CD14-positive monocyte (primary cell): Measurements from ENCODE around the gene ZNF576. TPM values are rescaled to one million over a fixed set of nuclear protein-coding genes. Genes with fewer than 3 reads are reported as not detected.

Experiments used
- DNase-seq, 3 donors: peaks; one replicate each; pipeline ENCODE4 v3.0.0-alpha.2; 2011 to 2022
- H2AFZ ChIP-seq: 2 replicates; pipeline ENCODE4 v1.6.0; 2012; ENCODE audit warnings: mild to moderate bottlenecking, low read depth, low read length, inconsistent platforms; ENCODE audit not compliant: insufficient read depth, poor library complexity, severe bottlenecking
- H3K27ac ChIP-seq, 2 donors: 1 replicate in 1 of 2; 2 replicates in 1 of 2; pipeline ENCODE4 v1.5.1; 2012 to 2013; ENCODE audit warnings: low read length in 2 of 2, control low read depth in 1 of 2, inconsistent platforms in 1 of 2, low read depth in 1 of 2, mild to moderate bottlenecking in 1 of 2
- H3K27me3 ChIP-seq, 2 donors: one replicate each; pipeline versions ENCODE4 v1.6.0 to v1.6.1; 2011 to 2013; ENCODE audit warnings: low read length in 2 of 2; ENCODE audit not compliant: control insufficient read depth in 2 of 2, insufficient read depth in 2 of 2
- H3K36me3 ChIP-seq, 2 donors: replicated peaks in 1 of 2; 1 replicate in 1 of 2; 2 replicates in 1 of 2; pipeline versions ENCODE4 v1.5.1 to v1.6.1; 2012 to 2013; ENCODE audit warnings: low read length in 2 of 2, control low read depth in 1 of 2, inconsistent platforms in 1 of 2, mild to moderate bottlenecking in 1 of 2; ENCODE audit not compliant: insufficient read depth in 2 of 2, control insufficient read depth in 1 of 2
- H3K4me1 ChIP-seq, 2 donors: 1 replicate in 1 of 2; 2 replicates in 1 of 2; pipeline versions ENCODE4 v1.5.1 to v1.6.1; 2012 to 2013; ENCODE audit warnings: low read length in 2 of 2, control low read depth in 1 of 2, inconsistent platforms in 1 of 2, mild to moderate bottlenecking in 1 of 2, moderate library complexity in 1 of 2; ENCODE audit not compliant: insufficient read depth in 2 of 2, control insufficient read depth in 1 of 2
- H3K4me2 ChIP-seq: replicated peaks from 2 replicates; pipeline ENCODE3; 2012; ENCODE audit warnings: low read length, moderate library complexity, mild to moderate bottlenecking; ENCODE audit not compliant: poor library complexity, severe bottlenecking; ENCODE audit errors: extremely low read depth
- H3K4me3 ChIP-seq, 3 experiments: fragments of 200-600 bp in 1 of 3; sonication (generic) in 1 of 3; replicated peaks in 1 of 3; 1 replicate in 2 of 3; 2 replicates in 1 of 3; pipeline ENCODE4 v1.5.1; 2011 to 2013; ENCODE audit warnings: low read length in 3 of 3, mild to moderate bottlenecking in 3 of 3, control low read depth in 2 of 3, low read depth in 2 of 3, inconsistent platforms in 1 of 3, moderate library complexity in 1 of 3
- H3K79me2 ChIP-seq: 2 replicates; pipeline ENCODE4 v1.6.0; 2012; ENCODE audit warnings: mild to moderate bottlenecking, control low read depth, inconsistent platforms, low read length, moderate library complexity; ENCODE audit not compliant: insufficient read depth
- H3K9ac ChIP-seq: 2 replicates; pipeline ENCODE4 v1.6.0; 2017; ENCODE audit warnings: low read length, mild to moderate bottlenecking; ENCODE audit not compliant: insufficient read depth, poor library complexity, severe bottlenecking
- H3K9me3 ChIP-seq, 2 donors: replicated peaks in 1 of 2; 1 replicate in 1 of 2; 2 replicates in 1 of 2; pipeline versions ENCODE4 v1.5.1 to v1.6.1; 2012 to 2013; ENCODE audit warnings: low read length in 2 of 2, control low read depth in 1 of 2; ENCODE audit not compliant: control insufficient read depth in 1 of 2, insufficient read depth in 1 of 2
- H4K20me1 ChIP-seq: 2 replicates; pipeline ENCODE4 v1.6.0; 2012; ENCODE audit warnings: mild to moderate bottlenecking, low read length, control low read depth, moderate library complexity; ENCODE audit not compliant: insufficient read depth
- H3K27ac Mint-ChIP-seq, 7 donors: one replicate each; pipeline ENCODE4 v1.8.0; 2020; ENCODE audit warnings: mild to moderate bottlenecking in 7 of 7, mixed read lengths in 7 of 7, moderate library complexity in 6 of 7, inconsistent platforms in 2 of 7
- H3K27me3 Mint-ChIP-seq, 3 donors: one replicate each; pipeline ENCODE4 v1.8.0; 2021 to 2022; ENCODE audit warnings: low read depth in 3 of 3, mild to moderate bottlenecking in 3 of 3, mixed read lengths in 3 of 3, moderate library complexity in 3 of 3, inconsistent platforms in 1 of 3
- H3K36me3 Mint-ChIP-seq, 2 donors: one replicate each; pipeline ENCODE4 v1.8.0; 2020; ENCODE audit warnings: mixed read lengths in 2 of 2, inconsistent platforms in 1 of 2, mild to moderate bottlenecking in 1 of 2
- H3K4me1 Mint-ChIP-seq: one replicate; pipeline ENCODE4 v1.8.0; 2020; ENCODE audit warnings: mild to moderate bottlenecking, mixed read lengths
- H3K4me3 Mint-ChIP-seq, 2 donors: one replicate each; pipeline ENCODE4 v1.8.0; 2020; ENCODE audit warnings: mild to moderate bottlenecking in 2 of 2, mixed read lengths in 2 of 2, moderate library complexity in 1 of 2
- H3K9me3 Mint-ChIP-seq, 7 donors: one replicate each; pipeline ENCODE4 v1.8.0; 2020 to 2022; ENCODE audit warnings: mixed read lengths in 7 of 7, mild to moderate bottlenecking in 6 of 7, moderate library complexity in 6 of 7, inconsistent platforms in 2 of 7
- WGBS: methylation state at CpG from one replicate; pipeline ENCODE4 v1.1.5; 2013; ENCODE audit warnings: missing lambda C conversion rate; ENCODE audit not compliant: insufficient coverage; 5-methylcytosine and 5-hydroxymethylcytosine counted together
- intact Hi-C, 2 donors: fragments of 100-400 bp; cut with micrococcal nuclease; formaldehyde crosslinking; loops; one replicate each; pipeline versions ENCODE4 v1.15.0 to v1.15.1; 2023
- polyA plus RNA-seq, 3 donors: library from polyadenylated mRNA; depleted of rRNA in 1 of 3; unstranded in 2 of 3; stranded (reverse) in 1 of 3; fragments of 300-500 nt in 2 of 3; fragments of >200 nt in 1 of 3; fragmentation: Illumina TruSeq in 2 of 3; gene quantifications; 1 replicate in 2 of 3; 2 replicates in 1 of 3; pipeline ENCODE4 v1.2.3, GENCODE V29; 2012 to 2021
- TF ChIP-seq, protein P1 (sequence below): fragments of 200-600 bp; IDR thresholded peaks from one replicate; pipeline ENCODE4 v1.8.0; 2022; ENCODE audit warnings: antibody characterized with exemption, mild to moderate bottlenecking

The ZNF576 gene
- polyA plus RNA-seq, 3 donors: 3.6 to 8.4 (median 7.2) TPM

DNA sequence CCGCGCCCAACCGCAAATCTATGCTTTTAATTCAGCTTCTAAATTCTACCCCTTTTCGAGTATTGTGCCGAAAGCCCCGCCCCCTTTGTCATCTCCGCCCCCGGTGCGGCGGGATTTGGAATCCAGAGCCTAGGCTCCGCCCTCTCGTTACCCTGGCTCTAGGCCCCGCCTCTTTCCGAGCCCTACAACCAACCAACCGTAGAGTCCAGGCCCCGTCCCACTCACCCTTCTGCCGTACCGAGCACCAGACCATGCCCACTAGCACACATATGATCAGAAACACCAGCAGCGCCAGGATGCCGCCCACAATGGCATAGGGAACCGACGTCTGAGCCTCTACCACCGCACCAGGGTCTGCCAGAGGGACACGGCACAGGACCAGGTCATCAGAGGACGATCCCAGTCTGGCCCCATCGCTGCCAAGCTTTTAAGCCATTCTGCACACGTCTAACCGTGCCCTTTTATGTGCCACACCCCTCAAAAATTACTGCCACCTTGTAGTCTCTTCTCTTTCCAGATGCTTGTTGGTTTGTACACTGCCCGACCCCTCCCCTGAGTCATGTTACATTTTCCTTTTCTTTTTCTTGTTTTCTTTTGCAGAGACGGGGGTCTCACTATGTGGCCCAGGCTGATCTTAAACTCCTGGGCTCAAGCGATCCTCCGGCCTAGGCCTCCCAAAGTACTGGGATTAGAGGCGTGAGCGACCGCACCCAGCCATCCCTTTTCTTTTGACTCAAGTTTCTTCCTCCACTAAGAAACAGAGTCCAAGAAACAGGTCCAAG is 27.7 kb downstream of the ZNF576 start:
- DNase-seq: no peak
- Histone ChIP-seq H3K27ac (no peak overlapping the region), H3K36me3 (no peaks in the 10 kb centered on the region), H3K27me3 (peaks cover 0 to 17% of the 10 kb centered on the region in 2 donors), H3K4me3 (no peak overlapping the region), H2AFZ (no peak overlapping the region), H3K9me3 (no peaks in the 10 kb centered on the region), H3K9ac (no peak overlapping the region), H3K4me1 (peaks cover 11 to 13% of the 10 kb centered on the region in 2 donors), H4K20me1 (peaks cover 5% of the 10 kb centered on the region), H3K79me2 (peaks cover 6% of the 10 kb centered on the region), H3K4me2 (no peak overlapping the region)
- Mint-ChIP-seq H3K36me3 (no peaks in the 10 kb centered on the region), H3K4me3 (peak overlapping the region; percentile 4 to 31), H3K4me1 (peaks cover 24% of the 10 kb centered on the region), H3K9me3 (peaks cover 1 to 13% (median 5%) of the 10 kb centered on the region in 7 donors), H3K27me3 (peaks cover 16 to 34% (median 29%) of the 10 kb centered on the region in 3 donors), H3K27ac (no peak overlapping the region)
- TF ChIP-seq, protein P1, sequence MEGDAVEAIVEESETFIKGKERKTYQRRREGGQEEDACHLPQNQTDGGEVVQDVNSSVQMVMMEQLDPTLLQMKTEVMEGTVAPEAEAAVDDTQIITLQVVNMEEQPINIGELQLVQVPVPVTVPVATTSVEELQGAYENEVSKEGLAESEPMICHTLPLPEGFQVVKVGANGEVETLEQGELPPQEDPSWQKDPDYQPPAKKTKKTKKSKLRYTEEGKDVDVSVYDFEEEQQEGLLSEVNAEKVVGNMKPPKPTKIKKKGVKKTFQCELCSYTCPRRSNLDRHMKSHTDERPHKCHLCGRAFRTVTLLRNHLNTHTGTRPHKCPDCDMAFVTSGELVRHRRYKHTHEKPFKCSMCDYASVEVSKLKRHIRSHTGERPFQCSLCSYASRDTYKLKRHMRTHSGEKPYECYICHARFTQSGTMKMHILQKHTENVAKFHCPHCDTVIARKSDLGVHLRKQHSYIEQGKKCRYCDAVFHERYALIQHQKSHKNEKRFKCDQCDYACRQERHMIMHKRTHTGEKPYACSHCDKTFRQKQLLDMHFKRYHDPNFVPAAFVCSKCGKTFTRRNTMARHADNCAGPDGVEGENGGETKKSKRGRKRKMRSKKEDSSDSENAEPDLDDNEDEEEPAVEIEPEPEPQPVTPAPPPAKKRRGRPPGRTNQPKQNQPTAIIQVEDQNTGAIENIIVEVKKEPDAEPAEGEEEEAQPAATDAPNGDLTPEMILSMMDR: no peak
- 90% methylated on average over 32 of the region's 35 CpGs for WGBS
- intact Hi-C loops: no loop called here

DNA sequence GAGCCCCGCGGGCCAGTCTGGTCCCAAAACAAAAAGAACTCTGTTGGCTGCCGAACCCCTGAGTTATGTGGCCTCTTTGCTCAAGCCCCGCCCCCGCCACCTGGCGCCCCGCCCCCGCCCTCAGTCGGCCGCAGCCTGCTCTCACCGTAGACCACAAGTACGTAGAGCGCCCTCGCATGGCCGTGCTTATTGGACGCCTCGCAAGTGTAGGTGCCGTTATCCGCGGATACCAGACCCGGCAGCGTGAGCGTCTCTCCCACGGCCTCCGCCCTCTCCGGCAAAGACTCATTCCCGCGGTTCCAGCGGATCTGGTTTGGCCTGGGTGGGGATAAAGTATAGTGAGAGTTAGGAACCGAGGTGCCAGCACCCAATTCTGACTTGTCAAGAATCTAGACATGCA is 28.5 kb downstream of the ZNF576 start:
- H3K4me2 ChIP-seq: no peak overlapping the region
- Mint-ChIP-seq H3K9me3 (peaks cover 1 to 13% (median 5%) of the 10 kb centered on the region in 7 donors), H3K4me1 (peaks cover 19% of the 10 kb centered on the region), H3K27ac (no peak overlapping the region), H3K4me3 (peak overlapping the region in 1 of 2 donors; percentile 30), H3K36me3 (no peaks in the 10 kb centered on the region), H3K27me3 (peaks cover 17 to 34% (median 27%) of the 10 kb centered on the region in 3 donors)
- H3K79me2 ChIP-seq: peaks cover 6% of the 10 kb centered on the region
- H3K4me1 ChIP-seq: peaks cover 5 to 10% of the 10 kb centered on the region in 2 donors
- TF ChIP-seq, protein P1: peak; percentile 45
- no peaks in the 10 kb centered on the region for H3K9me3 ChIP-seq
- intact Hi-C loops: no loop called here
- no peak overlapping the region for H2AFZ ChIP-seq
- WGBS: under 1% methylated on average over 20 of the region's 30 CpGs
- peaks cover 5% of the 10 kb centered on the region for H4K20me1 ChIP-seq
- peaks cover 0 to 17% of the 10 kb centered on the region in 2 donors for H3K27me3 ChIP-seq
- no peak overlapping the region for H3K27ac ChIP-seq
- no peak overlapping the region for H3K4me3 ChIP-seq
- DNase-seq: peak; percentile 48 to 70 (median 54)
- H3K9ac ChIP-seq: no peak overlapping the region
- H3K36me3 ChIP-seq: no peaks in the 10 kb centered on the region
